HG03159 (cell line): ENCODE results near the gene CA5B.
A peak's percentile ranks its signal among the peaks of the same experiment; 100 is the strongest.
"Not testable (repeated sequence)": the region's sequence is repeated elsewhere in the genome, so short reads cannot be mapped to it uniquely, and the experiment has no call there.

ENCODE experiments used
- ATAC-seq: cut with Tn5 transposase; IDR thresholded peaks from one replicate; pipeline ENCODE4 v1.9.1; 2021; ENCODE audit warnings: mild to moderate bottlenecking, moderate library complexity; ENCODE audit not compliant: unreplicated experiment

The CA5B gene

GRCh38 chrX:15737959-15738902 is at the start of gene CA5B:
CA5B (plus strand) TSS chrX:15738270; CDS start chrX:15750024, 11,754 bp downstream.
- peak; percentile 93 for ATAC-seq

- no peak for ATAC-seq
These were observed 43.1 kb upstream of the CA5B start for GRCh38 chrX:15694941-15695451.

- no peak for ATAC-seq
These were observed 41.6 kb upstream of the CA5B start for GRCh38 chrX:15696516-15696915.

- ATAC-seq = no peak
These were observed 35.3 kb upstream of the CA5B start for GRCh38 chrX:15702488-15703371.

GRCh38 chrX:15703809-15704208 is 34.3 kb upstream of the CA5B start:
- ATAC-seq = peak; percentile 77

- ATAC-seq = not testable (repeated sequence)
These were observed 33.8 kb upstream of the CA5B start for GRCh38 chrX:15704273-15704672.

GRCh38 chrX:15714529-15714928 is 23.5 kb upstream of the CA5B start:
- no peak for ATAC-seq

- no peak for ATAC-seq
These were observed 19.6 kb upstream of the CA5B start for GRCh38 chrX:15718283-15718970.

- ATAC-seq = no peak
These were observed 18.6 kb upstream of the CA5B start for GRCh38 chrX:15719324-15719968.

GRCh38 chrX:15721911-15722310 is 16.2 kb upstream of the CA5B start:
- ATAC-seq = no peak

- ATAC-seq = no peak
These were observed 14.1 kb upstream of the CA5B start for GRCh38 chrX:15723887-15724517.

GRCh38 chrX:15724911-15725310 is 13.2 kb upstream of the CA5B start:
- no peak for ATAC-seq

- not testable (repeated sequence) for ATAC-seq
These were observed 6.7 kb upstream of the CA5B start for GRCh38 chrX:15731368-15731767.

GRCh38 chrX:15737190-15737958 is 696 bp upstream of the CA5B start:
- no peak for ATAC-seq

- no peak for ATAC-seq
These were observed 1.8 kb downstream of the CA5B start for GRCh38 chrX:15739886-15740285.

- ATAC-seq = no peak
These were observed 6.3 kb downstream of the CA5B start for GRCh38 chrX:15744181-15744867.

GRCh38 chrX:15745179-15745578 is 7.1 kb downstream of the CA5B start:
- ATAC-seq = no peak

- ATAC-seq = not testable (repeated sequence)
These were observed 8.6 kb downstream of the CA5B start for GRCh38 chrX:15746651-15747050.
